ENCODE measurements around the gene HS2ST1.
"Not testable (repeated sequence)": the region's sequence is repeated elsewhere in the genome, so short reads cannot be mapped to it uniquely, and the experiment has no call there.

Gene HS2ST1

DNA sequence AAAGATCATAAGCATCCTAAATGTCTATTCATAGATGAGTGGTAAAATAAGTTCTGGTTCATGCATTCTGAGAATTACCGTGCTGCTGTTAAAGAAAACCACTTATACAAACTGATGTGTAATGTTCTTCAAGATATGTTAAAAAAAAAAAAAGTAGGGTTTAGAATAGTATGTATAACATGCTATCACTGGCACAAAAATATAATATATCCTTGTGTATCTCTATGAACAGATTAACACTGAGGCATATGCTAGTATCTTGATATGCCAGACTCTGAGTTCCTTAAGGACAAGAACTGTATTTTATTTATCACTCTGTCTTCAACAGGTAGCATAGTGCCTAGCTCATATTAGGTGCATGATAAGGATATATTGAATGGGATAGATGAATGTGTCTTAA lies 108.9 kb downstream of the HS2ST1 start:
- no peak for DNase-seq (ENCODE audit: low read depth, low spot score)

- no peak for DNase-seq (ENCODE audit: low read depth, low spot score)
These were observed 110.6 kb downstream of the HS2ST1 start for GRCh38 chr1:87024936-87025540.

DNA sequence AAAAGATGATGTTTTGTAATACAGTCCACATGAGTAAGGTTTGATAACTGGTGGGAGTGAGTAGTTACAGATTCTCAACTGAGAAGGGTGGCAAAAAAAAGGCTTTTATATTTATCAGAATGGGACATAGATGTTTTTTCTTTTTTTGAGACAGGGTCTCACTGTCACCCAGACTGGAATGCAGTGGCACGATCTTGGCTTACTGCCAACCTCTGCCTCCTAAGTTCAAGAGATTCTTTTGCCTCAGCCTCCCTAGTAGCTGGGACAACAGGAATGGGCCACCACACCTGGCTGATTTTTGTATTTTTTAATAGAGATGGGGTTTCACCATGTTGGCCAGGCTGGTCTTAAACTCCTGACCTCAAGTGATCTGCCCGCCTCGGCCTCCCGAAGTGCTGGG lies 113.1 kb downstream of the HS2ST1 start:
- DNase-seq (ENCODE audit: low read depth, low spot score) = not testable (repeated sequence)

DNA sequence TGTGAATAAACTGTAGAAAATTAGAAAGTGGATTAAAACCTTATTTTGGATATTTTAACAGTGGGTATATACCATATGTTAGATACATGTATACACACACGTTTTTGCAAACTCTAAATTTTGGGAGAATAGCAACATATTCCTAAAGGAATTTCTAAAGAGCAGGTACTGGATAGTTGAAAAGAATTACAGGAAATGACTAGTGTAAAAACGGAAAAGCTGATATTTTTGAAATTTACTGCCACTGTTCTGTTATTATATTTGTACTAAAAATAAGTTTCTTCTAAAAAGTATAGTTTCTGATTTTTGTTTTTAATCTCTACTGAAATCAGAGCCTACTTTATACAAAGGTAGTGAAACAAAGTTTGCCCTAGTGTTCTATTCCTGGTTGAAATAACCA lies 114.1 kb downstream of the HS2ST1 start:
- no peak for DNase-seq (ENCODE audit: low read depth, low spot score)

GRCh38 chr1:87030740-87031690 lies 116.6 kb downstream of the HS2ST1 start:
- no peak for DNase-seq (ENCODE audit: low read depth, low spot score)

GRCh38 chr1:87034351-87034750 lies 119.9 kb downstream of the HS2ST1 start:
- no peak for DNase-seq (ENCODE audit: low read depth, low spot score)

GRCh38 chr1:87039096-87039495 lies 124.7 kb downstream of the HS2ST1 start:
- DNase-seq (ENCODE audit: low read depth, low spot score) = no peak

DNA sequence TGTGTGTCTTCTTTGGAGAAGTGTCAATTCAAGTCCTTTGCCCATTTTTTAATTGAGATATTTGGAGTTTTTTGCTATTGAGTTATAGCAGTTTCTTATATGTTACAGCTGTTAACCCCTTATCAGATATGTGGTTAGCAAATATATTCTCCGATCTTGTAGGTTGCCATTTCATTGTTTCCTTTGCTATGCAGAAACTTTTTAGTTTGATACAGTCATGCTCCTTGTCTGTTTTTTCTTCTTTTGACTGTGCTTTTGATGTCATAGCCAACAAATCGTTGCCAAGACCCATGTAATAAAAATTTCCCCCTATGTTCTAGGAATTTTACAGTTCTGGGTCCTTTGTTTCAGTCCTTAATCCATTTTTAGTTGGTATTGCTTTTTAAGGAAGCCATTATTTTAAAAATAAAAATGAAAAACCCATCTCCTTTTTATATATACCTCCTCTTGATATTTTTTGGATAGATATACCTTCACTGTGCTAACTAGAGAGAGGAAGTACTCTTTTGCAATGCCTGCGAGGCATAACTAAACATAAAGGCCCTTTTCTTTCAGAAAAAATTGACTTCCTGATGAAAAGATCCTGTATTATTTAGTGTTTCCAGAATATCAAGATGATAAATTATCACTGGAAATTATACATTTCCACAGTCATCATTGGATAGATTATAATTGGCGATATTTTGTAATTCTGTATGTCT lies 127.8 kb downstream of the HS2ST1 start:
- no peak for DNase-seq (ENCODE audit: low read depth, low spot score)

DNA sequence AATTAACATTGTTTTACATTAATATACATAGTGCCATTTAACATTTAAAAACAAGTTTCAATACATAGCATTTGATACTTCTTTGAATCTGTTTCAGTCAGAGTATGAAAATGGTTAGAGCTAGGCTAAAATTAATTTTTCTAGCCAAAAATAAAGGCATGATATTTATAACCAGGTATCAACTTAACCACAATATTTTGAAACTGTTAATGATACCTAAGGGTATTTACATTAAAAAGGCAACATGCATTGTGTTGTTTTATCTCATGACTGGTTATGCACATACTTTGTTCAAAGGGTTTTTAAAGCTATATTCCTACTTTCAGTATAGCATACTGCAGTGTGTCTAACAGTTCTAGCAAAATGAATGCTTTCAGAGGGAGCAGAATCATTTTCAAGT lies 130.0 kb downstream of the HS2ST1 start:
- no peak for DNase-seq (ENCODE audit: low read depth, low spot score)

DNA sequence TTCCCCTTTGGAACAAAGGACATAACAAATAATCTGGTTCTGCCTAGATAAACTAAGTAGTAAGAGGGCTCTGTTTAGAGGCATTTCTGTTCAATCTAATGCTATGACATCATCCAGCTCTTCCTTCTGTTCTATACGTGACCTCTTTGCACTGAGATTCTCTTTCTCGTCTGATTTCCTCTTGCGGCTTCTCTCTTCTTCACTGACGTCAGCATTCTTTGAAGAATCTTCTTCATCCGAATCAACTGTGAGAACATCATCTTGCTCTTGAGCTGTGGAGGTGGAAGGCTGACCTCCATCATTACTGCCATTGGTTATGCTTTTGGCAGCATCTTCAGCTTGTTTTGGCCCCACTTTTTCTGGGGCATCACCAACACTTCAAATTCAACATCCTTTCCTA lies 130.4 kb downstream of the HS2ST1 start:
- no peak for DNase-seq (ENCODE audit: low read depth, low spot score)

DNA sequence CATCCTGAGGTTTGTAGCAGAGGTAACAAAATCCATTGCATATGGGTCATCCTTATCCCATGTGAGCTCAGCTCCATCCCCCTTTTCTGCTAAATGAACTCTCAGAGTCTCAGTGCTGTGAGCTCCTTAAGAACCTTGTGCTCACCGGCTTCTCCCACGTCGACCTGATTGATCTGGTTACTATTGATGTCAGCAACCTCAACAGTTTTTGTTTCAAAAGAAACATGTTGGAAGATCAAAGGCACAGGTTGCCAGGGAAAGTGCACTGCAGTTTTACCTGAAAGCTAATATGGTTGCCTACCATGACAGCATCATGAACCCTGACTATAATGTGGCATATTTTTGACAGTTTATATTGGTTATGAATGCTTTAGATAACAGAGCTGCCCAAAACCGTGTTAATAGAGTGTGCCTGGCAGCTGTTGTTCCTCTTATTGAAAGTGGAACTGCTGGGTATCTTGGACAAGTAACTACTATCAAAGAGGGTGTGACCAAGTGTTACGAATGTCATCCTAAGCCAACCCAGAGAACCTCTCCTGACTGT lies 131.4 kb downstream of the HS2ST1 start:
- DNase-seq (ENCODE audit: low read depth, low spot score) = no peak

DNA sequence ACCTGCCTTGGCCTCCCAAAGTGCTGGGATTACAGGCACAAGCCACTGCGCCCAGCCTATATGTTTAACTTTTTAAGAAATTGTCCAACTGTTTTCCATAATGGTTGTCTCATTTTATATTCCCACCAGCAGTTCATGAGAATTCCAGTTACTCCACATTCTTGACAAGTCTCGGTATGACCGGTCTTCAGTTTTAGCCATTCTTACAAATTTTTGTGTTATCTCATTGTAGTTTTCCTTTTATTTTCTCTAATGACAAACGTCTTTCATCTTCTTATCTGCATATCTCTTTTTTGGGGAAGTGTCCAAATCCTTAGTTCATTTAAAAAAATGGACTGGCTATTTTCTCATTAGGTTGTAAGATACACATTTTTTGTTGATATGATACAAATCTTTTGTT lies 132.5 kb downstream of the HS2ST1 start:
- DNase-seq (ENCODE audit: low read depth, low spot score) = no peak

DNA sequence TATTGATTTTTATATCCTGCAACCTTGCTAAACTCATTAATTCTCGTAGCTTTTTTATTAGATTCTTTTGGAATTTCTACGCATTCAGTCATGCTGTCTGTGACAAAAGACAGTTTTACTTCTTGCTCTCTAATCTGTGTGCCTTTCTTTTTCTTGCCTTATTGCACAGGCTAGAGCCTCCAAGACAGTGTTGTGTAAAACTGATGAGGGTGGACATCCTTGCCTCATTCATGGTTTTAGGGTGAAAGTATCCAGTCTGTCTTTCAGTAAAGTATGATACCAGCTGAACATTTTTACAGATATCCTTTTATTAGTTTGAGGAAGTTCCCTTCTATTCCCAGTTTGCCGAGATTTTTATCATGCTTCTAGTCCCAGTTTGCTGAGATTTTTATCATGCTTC lies 133.8 kb downstream of the HS2ST1 start:
- DNase-seq (ENCODE audit: low read depth, low spot score) = no peak

DNA sequence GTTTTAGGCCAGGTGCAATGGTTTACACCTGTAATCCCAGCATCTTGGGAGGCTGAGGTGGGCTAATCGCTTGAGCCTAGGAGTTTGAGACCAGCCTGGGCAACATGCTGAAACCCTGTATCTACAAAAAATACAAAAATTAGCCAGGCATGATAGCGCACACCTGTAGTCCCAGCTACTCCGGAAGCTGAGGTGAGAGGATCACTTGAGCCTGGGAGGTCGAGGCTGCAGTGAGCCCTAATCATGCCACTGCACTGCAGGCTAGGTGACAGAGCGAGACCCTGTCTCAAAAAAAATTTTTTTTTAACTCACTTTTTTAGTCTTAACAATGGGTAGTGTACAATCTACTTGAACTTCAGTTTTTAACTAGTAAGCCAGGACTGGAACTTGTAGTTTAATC lies 137.5 kb downstream of the HS2ST1 start:
- DNase-seq (ENCODE audit: low read depth, low spot score) = no peak

DNA sequence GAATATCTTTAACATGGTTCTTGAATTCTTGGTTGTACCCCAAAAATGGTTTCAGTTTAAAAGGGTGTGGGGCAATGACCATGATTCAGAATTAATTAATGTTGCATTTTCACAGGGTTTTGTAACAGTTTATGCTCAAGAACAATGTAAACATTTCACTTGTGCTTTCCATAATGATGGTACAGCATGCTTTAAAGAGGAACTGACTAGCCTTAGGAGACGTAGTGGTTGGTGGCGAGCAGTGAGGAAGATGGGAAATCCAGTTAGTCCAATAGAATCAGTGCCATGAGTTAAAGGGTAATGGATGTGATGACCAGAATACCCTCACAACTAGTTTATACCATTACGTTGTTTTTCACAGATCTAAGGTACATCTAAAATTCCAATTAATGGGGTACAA lies 138.0 kb downstream of the HS2ST1 start:
- no peak for DNase-seq (ENCODE audit: low read depth, low spot score)

GRCh38 chr1:87052961-87053360 lies 138.5 kb downstream of the HS2ST1 start:
- no peak for DNase-seq (ENCODE audit: low read depth, low spot score)

DNA sequence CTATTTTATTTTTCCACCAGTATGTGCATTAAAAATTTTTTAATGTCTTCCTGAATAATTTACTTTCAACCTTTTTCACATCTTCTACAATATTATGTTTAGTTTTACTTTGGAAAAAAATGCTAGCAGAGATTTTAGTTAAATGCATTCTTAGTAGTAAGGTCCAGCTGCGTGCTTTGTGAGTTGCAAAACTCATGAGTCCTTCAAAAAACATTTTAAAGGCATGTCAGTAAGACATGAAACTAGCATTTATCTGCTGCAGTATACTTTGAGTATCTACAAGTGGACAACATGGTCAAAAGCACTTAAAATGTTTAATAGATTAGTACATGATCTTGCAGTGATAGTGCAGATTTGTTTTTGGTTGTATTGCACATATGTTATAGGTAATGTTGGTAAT lies 139.0 kb downstream of the HS2ST1 start:
- no peak for DNase-seq (ENCODE audit: low read depth, low spot score)

DNA sequence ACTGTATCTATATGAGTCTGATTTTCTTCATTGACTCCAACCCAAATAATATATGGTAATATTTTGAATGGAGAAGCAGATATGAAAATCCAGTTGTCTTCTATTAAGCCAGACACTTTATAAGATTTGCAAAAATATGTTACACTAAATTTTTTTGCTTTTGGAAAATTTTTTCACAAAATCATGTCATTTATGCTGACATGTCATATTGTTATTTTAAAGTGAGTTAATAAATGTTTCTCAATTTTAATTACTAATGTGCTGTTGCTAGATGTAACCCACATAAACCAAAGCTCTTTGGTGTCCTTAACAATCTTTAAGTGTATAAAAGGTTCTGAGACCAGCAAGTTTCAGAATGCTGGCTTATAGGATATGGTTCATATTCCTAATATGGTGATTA lies 142.5 kb downstream of the HS2ST1 start:
- no peak for DNase-seq (ENCODE audit: low read depth, low spot score)

GRCh38 chr1:87058343-87058649 lies 143.9 kb downstream of the HS2ST1 start:
- DNase-seq (ENCODE audit: low read depth, low spot score) = no peak

DNA sequence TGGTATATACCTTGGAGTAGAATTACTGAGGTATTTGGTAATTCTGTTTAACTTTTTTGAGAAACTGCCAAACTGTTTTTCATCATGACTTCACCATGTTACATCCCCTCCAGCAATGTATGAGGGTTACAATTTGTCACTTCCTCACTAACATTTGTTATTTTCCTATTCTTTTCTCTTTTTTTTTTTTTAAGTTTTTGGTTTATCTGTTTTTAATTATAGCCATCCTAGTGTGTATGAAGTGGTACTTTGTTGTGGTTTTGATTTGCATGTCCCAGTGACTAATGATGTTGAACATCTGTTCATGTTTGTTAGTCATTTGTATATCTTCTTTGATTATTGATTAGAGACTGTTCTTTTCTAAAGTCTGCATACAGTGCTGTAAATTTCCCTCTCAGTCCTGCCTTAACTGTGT lies 147.3 kb downstream of the HS2ST1 start:
- DNase-seq (ENCODE audit: low read depth, low spot score) = no peak

GRCh38 chr1:87062687-87063086 lies 148.3 kb downstream of the HS2ST1 start:
- DNase-seq (ENCODE audit: low read depth, low spot score) = no peak

DNA sequence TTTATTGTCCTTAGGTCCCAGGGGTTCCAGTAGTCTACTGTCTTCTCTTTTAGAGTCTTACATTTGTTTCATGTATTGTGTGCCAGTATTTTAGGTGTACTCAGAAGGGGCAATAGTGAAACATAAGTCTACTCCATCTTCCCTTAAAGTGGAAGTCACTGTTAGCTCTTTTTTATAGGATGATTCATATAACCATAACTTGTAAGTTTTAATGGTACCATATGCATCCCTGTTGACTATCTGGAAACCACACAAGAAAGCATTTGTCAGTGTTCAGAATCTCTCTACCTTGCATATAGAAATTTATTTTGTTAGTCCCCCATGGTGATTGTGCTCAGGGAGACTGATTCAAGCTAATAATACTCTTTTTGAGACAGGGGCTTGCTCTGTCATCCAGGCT lies 149.9 kb downstream of the HS2ST1 start:
- DNase-seq (ENCODE audit: low read depth, low spot score) = no peak
